Measurements from ENCODE around the gene IRF7.

The IRF7 gene

DNA sequence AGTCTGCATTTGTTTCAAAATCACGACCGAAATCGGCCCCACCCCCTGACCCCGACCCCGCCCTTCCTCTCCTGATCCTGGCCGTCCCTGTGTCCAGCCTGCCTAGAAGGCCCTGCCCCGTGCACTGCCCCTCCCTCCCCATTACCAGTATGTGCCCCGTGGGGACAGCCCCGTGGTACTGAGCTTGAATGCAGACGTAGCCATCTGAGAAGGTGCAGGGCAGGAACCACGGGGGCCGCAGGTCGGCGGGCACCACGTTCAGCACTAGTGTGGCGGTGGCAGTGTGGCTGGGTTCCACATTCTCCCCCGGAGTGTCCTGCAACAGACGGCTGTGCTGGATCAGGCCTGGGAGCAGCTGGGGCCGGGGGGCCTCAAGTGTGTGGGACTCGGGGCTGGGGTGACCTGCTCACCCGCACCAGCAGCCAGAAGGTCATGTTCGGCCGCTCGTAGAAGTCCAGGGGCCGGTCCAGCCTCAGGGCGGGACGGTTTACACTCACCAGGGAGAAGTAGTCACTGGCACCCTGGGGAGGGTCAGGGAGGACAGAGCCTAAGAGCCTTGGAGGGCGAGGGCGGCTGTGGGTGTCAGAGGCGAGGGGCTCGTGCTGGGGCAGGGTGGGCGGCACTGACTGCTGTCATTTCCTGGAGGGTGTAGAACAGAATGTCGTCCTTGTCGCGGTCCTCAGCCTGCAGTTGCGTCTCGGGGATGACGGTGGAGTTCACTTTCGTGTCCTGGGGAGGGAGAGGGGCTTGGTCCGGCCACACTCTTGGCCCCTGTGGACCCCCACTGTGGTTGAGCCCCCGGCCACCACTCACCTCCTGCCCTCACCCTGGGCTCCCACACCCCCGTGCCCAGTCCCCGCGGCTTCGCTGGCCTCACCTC lies 5.4 kb upstream of the IRF7 start:
- DNase-seq: no peak

DNA sequence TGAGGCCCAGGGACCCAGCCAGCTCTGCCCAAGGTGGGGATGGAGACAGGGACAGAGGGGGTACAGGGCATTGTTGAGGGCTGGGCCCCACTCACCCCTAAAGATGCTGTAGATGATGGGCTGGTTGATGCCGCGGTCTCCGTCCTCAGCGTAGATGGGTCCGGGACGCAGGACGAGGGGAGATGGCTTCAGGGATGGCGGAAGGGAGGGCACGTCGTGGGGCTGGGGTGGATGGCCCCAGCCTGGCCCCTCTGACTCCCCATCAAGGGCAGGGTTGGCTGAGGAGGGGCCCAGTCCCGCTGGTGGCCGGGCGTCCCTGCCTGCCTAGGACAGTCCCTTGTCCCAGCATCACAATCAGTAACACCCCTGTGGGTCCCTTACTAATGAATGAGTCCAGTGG lies 4.5 kb upstream of the IRF7 start:
- DNase-seq: no peak

DNA sequence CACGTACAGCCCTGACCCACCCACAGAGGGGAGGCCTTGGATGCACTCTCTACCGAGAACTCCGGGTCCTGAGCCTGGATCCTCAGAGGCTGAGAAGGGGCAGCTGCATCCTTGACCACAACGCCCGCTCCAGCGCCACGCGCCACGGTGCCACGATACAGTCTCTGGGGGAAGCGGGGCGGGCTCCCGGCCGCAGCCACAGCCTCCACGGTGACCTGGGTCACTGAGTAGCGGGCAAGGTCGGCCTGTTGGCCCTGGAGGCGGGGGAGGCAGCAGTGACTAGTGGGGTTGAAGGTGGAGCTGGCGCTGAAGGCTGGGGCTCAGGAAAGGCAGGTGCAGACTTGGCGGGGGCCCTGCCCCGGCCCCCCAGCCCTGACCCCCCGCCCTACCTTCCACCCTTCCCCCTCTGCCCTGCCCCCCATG lies 3.9 kb upstream of the IRF7 start:
- DNase-seq: no peak

DNA sequence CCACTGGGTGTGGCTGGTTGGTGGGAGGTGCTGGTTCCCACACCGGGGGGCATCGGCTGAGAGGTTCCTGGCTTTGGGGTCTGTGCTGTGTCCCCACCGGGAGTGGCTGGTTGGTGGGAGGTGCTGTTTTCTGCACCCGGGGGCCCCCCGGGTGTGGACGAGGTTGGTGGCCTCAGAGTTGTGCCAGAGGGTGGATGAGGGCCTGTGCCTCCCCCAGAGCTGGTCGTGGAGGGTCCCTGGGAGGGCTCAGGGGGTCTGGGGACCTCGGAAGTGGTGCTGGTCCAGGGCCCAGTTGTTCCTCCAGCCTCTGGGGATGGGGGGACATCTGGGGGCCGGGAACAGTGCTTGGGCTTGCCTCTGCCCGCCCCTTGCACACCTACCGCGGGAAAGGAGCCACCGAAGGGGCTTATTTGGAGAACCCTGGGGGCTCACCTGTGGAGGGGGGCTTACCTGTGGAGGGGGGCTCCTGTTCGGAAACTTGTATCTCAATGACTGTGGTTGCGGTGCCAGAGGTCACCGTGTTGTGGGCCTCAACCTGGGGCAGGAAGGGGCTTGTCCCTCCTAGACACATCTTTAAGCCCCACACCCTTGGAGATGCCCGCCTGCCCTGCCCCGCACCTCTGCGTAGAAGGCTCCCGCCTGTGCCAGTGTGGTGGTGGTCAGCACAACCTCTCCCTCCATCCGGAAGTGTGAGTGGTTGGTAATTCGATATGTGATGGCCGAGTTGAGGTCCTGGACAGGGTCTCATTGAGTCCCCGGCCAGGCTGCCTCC lies 3.3 kb upstream of the IRF7 start:
- no peak for DNase-seq

DNA sequence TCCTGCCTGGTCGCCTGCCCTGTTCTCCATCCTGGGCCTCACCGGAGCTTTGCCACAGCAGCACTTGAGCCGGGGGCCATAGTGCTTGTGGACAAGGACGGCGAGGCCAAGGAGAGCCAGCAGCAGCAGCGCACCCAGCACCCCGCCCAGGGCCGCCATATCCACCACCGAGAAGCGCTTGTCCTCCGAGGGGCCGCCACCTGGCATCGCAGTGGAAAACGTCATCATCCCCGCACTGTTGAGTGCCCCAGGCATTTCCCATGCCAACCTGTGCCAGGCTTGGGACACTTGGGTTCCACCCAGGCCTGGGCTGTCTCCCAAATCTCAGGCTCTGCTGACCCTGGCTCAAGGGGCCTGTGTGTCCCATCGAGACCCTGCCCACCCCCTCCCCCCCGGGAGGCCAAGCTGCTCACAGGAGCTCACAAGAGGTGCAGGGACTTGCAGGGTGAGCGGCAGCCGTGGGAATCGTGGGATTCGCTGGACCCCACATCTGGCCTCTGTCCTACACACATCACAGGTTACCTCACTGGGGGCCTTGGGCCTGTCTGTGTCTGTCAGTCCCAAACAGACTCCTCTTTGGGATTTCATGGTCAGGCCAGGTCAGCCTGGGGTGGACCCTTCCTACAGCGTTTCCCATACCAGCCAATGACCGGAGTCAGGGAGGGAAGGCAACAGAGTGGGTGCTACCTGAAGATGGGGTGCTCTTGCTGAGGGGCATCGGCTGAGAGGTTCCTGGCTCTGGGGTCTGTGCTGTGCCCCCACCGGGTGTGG lies 2.3 kb upstream of the IRF7 start:
- no peak for DNase-seq

DNA sequence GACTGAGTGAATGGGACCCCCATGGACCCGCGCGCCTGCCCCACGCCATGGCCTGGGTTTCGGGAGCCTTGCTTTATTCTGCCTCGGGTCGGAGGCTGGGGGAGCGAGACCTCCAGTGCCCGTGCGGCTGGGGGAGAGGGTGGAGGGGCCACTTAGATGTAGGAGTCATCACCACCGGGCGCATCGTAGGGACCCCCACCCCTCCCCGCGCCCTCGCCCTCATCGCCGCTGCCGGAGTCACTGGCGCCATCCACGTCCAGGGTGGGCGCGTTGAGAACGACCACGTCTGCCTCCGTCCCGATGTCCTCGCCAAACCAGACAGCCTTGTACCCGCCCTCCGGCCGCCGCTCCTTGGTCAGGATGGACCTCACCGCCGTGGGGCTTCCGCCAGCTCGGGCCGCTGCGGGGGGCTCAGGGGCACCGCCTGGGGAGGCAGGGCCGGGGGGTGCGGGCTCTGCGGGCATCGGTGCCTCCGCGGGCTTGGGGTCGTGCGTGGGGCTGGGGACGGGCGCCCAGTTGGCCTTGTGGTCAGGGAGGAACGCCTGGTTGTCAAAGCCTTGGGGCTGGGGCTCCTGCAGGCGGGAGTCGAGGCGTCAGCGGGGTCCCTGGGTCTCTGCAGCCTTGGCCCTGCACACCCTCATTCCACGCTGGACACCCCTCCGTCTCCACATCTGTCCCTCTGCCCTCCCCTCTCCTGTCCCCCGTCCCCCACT lies 1.6 kb upstream of the IRF7 start:
- DNase-seq: no peak

DNA sequence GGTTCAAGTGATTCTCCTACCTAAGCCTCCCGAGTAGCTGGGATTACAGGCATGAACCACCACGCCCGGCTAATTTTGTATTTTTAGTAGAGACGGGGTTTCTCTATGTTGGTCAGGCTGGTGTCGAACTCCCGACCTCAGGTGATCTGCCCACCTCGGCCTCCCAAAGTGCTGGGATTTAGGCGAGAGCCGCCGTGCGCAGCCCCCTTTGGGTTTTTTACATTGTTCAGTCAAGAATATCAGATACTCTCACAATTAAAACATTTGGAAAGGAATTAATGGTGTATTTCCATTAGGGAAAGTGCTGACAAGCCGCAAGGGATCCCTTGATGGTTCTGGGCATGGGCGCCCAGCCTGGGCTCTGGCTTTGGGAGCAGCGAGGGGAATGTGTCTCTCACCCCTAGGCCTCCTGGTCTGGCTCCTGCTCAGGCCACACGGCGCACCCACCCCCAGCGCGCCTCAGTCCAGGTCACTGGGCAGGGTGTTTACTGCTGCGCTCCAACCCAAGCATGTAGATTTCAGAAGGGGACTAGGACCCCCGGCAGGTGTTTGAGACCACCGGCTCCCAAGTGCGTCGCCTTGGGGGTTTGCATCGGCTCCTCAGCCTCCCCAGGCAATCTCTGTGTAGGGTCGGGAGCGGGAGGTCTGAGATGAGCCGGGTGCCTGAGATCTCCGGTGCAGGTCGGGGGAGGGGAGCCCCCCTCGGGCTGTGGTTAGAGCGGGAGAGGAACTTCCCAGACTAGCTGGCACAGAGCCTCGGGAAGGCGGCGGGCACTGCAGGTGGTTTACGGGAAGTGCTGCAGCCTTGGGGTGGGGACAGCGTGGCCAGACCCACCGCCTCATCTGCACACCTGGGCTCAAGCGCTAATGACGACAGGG lies 809 bp upstream of the IRF7 start:
- DNase-seq: no peak

DNA sequence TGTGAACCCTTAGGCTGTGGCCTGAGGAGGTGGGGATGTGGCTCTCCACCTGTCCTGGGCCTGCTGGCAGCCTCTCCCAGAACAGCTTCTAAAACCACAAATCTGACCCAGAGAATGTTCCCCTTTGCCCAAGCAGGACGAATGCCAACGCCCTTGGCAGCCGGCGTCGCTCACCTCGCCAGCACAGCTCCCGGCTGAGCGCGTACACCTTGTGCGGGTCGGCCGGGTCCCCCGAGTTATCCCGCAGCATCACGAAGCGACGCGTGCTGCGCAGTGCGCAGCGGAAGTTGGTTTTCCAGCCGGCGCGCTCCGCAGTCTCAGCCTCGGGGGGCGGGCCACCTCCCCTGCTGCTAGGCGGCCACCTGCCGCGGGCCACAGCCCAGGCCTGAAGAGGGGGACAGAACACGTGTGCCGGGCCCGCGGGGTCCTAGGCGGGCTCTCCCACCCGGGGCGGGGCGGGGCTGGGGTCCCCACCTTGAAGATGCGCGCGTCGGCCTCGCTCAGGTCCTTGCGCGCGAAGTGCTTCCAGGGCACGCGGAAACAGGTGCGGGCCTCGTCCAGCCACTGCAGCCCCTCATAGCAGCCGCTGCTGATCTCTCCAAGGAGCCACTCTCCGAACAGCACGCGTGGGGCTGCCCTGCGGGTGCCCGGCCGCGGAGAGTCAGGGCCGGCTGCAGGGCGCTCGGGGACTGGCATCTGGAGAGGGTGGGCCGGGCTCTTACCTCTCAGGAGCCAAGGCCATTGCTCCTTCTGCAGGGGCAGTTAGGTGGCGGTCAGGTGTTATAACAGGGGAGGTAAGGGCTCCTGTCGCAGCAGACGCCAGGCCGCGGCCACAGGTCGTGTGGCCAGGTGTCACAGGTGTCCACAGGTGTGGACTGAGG lies 887 bp downstream of the IRF7 start:
- DNase-seq: no peak

DNA sequence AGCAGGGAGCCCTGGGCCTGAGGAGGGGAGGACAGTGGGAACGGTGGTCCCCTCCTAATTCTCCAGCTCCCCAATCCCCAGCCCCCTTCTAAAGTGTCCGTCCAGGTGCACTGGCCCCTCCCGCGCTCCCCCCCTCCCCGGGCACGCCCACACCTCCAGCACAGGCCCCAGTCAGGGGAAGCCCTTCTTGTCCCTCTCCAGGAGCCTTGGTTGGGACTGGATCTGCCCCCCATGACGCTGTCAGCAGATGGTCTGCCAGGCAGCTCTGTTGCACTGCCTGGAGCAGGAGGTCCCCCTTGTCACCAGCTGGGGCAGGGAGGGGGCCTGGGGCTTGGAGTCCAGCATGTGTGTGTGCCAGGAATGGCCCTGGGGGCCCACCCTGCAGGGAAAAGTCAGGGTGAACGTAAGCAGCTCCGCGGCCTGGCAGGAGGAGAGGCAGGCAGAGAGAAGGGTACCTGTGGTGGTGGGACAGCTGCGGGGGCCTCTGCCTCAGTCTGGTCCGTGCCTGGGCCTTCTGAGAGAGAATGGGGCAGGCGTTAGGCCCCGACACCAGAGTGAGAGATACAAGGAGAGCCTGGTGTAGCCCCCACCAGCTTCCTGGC lies 1.6 kb downstream of the IRF7 start:
- DNase-seq: no peak

DNA sequence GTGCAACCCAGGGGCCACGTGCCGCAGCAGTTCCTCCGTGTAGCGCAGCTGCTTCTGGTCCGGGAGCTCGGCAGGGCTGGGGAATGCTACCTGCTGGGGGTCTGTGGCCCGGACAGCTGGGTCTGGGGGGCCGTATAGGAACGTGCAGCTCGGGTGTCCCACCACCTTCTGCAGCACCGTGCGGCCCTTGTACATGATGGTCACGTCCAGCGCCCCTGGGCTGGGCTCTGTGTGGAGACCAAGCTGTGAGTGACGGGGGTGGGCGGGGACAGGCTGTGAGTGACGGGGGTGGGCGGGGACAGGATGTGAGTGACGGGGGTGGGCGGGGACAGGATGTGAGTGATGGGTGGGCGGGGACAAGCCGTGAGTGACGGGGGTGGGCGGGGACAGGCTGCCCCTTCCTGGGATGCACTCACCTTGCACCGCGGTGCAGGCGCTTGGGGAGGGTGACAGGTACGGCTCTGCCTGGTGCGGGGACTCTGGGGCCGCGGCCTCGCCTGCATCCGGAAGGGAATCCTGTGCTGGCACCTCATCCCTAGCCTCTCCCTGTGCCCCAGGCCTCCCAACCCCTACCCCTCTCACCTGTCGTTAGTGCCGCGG lies 2.3 kb downstream of the IRF7 start:
- peak; percentile 87 for DNase-seq

DNA sequence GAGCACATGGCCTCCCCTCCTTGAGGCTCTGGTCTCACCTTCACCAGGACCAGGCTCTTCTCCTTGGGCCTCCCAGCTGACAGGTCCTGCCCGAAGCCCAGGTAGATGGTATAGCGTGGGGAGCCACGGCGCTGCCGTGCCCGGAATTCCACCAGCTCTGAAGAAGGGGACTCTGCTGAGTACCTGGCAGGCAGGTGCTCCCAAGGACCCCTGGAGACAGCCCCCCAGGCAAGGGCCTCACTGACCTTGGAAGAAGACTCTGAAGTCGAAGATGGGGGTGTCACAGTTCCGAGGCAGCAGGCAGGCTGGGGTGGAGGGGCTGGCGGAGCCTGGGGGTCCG lies 2.8 kb downstream of the IRF7 start:
- DNase-seq: no peak

DNA sequence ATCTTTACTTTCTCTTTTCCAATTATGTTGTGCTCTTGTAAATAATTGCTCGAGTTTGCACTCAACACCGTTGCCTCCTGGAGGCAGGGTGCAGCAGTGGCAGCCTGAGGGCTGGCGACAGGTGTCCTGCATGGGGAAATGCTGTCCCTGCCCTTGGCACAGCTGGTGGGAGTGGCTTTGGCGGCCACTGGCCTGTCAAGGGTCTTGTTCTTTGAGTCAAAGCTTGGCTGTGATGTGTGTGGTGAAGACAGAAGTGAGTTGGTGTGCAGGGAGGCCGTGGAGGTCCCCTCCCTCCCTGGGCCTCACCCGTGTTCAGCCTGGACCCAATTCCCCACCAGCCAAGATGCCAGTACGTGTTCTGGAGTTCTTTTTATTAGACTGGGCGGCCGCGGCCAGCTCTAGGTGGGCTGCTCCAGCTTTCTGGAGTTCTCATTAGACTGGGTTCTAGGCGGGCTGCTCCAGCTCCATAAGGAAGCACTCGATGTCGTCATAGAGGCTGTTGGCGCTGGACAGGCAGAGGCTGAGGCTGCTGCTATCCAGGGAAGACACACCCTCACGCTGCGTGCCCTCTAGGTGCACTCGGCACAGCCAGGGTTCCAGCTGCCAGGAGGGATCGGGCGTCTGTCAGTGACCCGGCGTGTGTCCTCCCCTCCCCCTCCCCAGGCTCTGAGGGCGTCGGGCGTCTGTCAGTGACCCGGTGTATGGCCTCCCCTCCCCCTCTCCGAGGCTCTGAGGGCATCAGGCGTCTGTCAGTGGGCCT lies 3.4 kb downstream of the IRF7 start:
- DNase-seq: no peak

DNA sequence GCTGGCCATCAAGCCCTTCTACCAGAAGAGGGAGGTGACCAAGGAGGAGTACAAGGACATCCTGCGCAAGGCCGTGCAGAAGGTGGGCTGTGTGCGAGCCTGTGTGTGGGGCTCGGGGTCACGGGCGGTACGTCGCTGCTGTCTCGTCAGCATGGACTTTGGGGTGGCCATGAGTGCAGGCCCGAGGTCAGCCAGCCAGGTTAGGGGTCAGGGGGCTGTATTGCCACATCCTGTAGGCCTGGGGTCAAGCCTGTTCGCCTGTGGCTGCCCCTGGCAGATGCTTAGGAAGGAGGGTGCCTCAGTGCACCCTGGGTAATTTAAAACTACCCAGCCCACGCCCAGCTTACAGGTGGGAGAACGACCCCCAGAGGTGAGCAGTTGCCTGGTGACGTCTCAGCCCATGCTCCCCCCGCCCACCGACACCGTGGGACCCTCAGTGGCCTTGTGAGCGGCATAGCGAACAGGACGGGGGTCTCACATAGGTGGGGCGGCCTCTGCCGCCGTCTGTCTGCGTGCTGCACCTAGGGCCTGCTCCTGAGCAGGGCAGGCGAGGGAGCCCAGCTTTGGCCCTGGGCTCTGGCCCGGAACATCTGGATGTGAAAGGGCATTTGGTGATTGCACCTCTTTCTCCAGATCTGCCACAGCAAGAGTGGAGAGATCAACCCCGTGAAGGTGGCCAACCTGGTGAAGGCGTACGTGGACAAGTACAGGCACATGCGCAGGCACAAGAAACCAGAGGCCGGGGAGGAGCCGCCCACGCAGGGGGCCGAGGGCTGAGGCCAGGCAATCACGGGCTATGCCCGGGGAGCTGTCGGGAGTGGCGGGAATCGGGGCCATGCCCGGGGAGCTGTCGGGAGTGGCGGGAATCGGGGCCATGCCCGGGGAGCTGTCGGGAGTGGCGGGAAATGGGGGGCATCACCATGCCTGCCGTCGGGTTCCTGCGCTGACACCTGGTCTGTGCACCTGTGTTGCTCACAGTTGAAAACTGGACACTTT lies 4.5 kb downstream of the IRF7 start:
- DNase-seq: no peak

DNA sequence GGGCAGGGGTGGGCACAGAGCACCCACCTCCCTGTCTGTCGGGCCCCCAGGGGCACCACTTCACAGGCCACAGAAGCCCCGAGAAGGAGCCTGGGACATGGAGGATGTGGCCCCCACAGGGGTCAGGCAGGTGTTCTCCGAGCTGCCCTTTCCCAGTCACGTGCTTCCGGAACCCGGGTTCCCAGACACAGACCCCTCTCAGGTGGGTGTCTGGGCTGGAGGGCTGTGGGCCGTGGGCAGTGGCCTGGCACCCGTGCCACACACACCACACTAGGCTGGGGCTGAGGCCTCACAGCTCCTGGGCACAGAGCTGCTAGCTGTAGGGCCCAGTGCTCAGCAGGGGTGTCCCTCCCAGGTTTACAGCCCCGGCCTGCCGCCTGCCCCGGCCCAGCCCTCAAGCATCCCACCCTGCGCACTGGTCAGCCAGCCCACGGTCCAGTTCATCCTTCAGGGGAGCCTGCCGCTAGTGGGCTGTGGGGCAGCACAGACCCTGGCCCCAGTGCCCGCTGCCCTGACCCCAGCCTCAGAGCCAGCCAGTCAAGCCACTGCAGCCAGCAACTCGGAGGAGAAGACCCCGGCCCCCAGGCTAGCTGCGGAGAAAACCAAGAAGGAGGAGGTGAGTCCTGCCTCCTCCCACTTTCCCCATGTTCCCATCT lies 5.5 kb downstream of the IRF7 start:
- DNase-seq: no peak

DNA sequence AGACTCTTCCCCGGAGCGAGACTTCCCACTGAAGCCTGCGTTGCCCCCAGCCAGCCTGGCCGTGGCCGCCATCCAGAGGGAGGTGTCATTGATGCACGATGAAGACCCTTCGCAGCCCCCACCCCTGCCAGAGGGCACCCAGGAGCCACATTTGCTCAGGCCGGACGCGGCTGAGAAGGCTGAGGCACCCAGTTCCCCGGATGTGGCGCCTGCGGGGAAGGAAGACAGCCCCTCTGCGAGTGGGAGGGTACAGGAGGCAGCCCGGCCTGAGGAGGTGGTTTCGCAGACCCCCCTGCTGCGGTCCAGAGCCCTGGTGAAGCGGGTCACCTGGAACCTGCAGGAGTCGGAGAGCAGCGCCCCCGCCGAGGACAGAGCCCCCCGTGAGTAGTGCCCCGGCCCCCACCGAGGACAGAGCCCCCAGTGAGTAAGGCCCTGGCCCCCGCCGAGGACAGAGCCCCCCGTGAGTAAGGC lies 6.4 kb downstream of the IRF7 start:
- DNase-seq: no peak

DNA sequence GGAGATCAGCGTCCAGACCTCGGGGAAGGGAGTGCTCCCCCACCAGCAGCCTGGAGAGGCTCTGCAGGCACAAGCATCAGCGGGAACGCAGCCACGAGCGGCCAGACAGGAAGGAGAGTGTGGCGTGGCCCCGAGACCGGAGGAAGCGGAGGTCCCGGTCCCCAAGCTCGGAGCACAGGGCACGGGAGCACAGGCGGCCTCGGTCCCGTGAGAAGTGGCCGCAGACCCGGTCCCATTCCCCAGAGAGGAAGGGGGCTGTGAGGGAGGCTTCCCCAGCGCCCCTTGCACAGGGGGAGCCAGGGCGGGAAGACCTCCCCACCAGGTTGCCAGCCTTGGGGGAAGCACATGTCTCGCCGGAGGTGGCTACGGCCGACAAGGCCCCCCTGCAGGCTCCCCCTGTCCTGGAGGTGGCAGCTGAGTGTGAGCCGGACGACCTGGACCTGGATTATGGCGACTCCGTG lies 6.9 kb downstream of the IRF7 start:
- DNase-seq: no peak

Measured in effector CD8-positive, alpha-beta T cell (primary cell).